HG02943 (cell line): Measurements from ENCODE around the gene SARNP.
"Not testable (repeated sequence)": the region's sequence is repeated elsewhere in the genome, so short reads cannot be mapped to it uniquely, and the experiment has no call there.

Source experiments
- ATAC-seq: cut with Tn5 transposase; IDR thresholded peaks from one replicate; pipeline ENCODE4 v1.9.1; 2021; ENCODE audit warnings: mild to moderate bottlenecking, low read depth, moderate library complexity; ENCODE audit not compliant: unreplicated experiment

Gene SARNP

DNA sequence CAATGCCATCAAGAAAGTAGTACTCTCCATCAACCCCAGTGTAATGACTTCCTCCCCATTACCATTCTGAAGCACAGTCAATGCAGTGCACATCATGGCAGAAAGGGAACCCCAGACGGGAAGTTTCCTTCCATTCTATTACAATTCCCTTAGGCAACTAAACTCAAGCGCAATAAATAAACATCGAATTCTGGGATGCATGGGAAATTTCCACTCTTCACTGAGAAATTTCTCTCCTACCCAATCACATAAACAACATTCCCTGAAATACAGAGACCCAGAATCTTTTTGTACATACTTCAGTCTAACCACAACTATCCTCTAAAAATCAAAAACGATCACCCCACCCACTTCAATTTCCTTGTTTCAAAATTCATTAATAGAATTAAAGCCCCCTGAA lies 20.0 kb downstream of the SARNP start:
- no peak for ATAC-seq

DNA sequence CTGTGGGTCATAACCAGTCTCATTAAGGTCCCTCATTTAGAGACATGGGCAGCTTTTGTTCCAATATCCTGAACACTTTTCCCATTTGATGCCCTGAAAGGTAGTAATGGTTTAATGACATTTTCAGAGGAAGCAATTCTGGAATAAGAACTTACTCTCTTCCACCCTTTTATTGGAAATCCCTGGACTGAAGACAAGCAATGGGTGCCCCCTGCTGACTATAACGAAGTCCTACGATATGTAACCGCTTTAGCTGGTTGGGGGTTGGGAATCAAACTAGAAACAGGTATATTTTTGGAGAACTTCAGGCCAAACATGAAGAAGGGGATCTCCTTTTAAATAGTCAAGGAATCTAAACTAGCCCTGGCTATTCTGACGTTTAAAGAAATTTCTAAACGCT lies 20.5 kb downstream of the SARNP start:
- ATAC-seq = no peak

DNA sequence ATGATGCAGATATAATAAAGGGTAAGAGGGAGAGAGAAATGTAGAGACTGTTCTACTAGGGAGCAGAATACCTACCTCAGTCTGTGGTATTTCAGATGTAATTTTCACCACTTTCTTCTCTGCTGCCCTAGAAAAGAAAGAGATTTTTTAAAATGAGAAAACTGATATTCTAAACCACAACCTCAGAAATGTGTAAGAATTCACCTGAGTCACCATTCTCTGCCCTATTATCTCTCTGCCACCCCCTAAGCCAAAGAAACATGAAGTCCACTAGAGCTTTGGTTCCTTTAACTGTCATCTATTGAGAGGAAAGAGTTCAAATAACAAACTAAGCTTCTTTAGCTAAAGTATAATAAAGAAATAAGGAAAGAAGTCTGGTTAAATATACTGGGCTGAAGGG lies 21.6 kb downstream of the SARNP start:
- no peak for ATAC-seq

GRCh38 chr12:55789893-55790292 lies 27.6 kb downstream of the SARNP start:
- ATAC-seq = no peak

DNA sequence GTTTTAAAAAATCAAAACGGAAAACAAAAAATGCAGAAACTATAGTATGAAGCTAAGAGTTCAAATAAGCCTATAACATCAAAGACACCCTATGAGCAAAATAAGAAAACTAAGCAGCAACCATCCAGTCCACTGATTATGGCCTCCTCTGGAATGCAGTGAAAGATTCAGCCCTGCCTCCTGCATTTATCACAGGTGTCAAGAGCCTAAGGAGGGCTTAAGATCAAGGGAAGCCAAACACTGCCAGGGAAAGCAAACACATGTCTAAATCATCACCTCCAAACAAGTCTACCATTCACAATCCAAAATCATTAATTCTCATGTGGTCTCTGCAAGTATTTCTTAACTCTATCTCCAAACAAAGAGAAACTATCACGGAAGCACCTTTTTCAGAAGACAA lies 28.4 kb downstream of the SARNP start:
- ATAC-seq = no peak

- ATAC-seq = no peak
Observed at GRCh38 chr12:55788546-55788945, 29.0 kb downstream of the SARNP start.

- no peak for ATAC-seq
Observed at GRCh38 chr12:55780685-55781084, 36.8 kb downstream of the SARNP start.

- no peak for ATAC-seq
Observed at GRCh38 chr12:55777856-55778255, 39.7 kb downstream of the SARNP start.

- ATAC-seq = no peak
Observed at GRCh38 chr12:55771736-55772135, 45.8 kb downstream of the SARNP start.

DNA sequence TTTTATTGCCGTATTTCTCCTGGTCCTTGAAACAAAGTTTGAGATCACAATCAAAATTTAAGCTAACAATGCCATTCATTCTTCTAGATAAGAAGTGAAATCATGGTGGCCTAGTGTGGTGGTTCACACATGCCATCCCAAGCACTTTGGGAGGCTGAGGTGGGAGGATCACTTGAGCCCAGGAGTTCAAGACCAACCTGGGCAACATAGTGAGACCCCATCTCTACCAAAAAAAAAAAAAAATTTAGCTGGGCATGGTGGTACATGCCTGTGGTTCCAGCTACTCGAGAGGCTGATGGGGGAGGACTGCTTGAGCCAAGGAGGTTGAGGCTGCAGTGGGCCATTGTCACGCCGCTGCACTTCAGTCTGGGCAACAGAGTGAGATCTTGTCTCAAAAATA lies 50.4 kb downstream of the SARNP start:
- no peak for ATAC-seq

DNA sequence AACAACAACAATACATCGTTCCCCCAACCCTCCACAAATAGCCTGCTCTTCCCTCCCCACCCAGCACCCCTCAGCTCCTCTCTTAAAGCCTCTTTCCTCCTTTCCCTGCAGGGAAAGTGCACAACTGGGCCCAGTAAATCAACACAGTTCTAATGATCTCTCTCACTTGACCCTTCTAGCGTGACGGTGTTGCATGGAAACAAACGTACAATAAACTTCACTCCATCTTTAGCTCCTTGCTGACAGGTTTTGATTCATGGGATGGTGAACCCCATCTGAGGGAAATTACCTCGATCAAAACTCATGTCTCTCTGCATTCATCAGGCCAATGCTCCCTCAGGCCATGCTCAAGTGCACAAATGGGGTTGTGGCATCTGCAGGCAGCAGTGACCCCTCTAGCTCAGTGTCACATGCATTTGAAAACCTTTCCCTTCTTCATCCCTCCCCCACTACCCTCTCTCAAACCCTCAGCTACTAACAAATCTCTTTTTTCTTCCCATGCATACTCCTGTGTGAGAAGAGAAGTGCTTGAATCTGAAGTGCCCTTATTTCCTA lies 51.7 kb downstream of the SARNP start:
- no peak for ATAC-seq

DNA sequence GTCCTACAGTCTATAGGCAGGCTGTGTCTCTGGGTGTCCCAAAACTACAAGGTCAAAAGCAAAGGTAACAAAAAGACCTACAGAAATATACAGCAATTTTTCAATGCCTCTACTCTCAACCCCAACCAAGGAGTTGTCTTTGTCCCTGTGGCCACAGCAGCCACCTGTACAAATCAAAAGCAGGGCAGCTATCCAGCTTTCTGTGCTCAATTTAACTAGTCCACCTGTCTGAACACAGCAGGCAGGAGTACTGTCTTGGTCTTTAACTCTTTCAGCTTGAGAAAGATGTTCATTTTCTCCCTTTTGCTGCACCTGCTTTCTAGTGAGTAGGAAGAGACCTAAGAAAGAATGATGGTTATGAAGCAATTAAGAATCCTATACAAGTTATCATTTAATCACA lies 54.9 kb downstream of the SARNP start:
- ATAC-seq = no peak

GRCh38 chr12:55760663-55761062 lies 56.9 kb downstream of the SARNP start:
- ATAC-seq = no peak

DNA sequence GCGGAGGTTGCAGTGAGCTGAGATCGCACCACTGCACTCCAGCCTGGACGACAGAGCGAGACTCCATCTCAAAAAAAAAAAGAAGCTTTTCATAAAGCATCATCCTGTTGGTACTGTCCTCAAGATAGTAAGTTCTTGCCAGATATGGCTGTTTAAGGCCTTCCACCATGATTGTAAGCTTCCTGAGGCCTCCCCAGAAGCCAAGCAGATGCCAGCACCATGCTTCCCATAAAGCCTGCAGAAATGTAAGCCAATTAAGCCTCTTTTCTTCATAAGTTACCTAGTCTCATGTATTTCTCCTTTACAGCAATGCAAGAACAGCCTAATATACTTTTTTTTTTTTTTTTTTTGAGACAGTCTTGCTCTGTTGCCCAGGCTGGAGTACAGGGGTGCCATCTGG lies 58.9 kb downstream of the SARNP start:
- not testable (repeated sequence) for ATAC-seq

DNA sequence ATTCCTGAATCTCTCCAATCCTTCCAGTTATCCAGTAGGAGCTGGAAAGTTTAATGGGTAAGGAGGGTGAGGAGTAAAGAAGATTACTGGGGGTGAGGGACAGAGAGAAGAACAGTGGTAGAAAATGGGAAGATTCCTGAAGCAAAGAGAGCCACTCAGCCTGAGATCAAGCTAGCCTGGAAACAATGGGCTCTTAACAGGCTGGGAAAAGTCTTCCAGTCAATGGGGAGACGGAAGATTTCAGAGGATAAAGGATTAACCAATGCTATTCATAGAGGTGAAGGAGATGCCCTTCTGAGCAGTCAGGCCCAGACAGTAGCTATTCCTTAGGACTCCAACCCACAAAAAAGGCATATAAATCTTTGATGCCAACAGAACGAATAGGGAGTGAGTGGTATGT lies 59.8 kb downstream of the SARNP start:
- no peak for ATAC-seq

DNA sequence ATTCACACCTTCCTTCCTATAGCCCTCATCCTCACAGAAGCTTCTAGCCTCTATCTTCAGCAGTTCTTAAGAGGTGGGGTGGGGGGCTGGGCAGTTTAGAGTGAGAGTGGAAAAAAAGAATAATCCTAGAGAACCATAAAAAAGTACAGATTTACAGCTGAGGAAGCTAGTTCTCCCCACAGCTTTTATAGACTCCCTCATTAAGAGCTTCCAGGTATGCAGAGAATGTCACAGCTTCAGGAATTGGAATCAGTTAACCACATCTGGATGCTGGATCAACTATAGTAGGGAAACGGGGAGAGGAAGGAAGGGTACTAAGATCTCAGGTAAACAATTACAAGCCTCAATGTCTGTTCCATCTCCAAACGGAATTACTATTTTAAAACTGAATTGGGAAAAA lies 62.3 kb downstream of the SARNP start:
- no peak for ATAC-seq

DNA sequence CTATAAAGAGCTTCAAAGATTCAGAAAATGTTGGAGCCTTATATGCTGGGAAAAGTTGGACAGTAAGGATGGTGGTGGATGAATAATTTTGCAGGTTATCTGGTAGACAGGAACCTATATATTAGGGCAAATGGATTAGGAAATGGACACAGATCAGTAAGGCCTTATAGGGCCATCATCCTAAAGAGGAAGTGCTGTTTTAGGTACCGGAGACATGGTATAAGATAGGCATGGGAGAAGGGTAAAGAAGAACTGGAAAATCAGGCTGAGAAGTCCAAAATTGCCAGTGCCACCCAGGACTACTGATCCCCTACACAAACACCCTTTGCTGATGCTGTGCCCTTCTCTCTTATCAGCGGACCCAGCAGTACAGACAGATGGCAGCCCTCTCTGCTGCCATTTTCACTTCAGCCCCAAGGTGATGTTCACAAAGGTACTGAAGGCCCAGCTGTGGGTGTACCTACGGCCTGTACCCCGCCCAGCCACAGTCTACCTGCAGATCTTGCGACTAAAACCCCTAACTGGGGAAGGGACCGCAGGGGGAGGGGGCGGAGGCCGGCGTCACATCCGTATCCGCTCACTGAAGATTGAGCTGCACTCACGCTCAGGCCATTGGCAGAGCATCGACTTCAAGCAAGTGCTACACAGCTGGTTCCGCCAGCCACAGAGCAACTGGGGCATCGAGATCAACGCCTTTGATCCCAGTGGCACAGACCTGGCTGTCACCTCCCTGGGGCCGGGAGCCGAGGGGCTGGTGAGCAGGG lies 69.1 kb downstream of the SARNP start:
- no peak for ATAC-seq

GRCh38 chr12:55746913-55747231 lies 70.7 kb downstream of the SARNP start:
- ATAC-seq = no peak

DNA sequence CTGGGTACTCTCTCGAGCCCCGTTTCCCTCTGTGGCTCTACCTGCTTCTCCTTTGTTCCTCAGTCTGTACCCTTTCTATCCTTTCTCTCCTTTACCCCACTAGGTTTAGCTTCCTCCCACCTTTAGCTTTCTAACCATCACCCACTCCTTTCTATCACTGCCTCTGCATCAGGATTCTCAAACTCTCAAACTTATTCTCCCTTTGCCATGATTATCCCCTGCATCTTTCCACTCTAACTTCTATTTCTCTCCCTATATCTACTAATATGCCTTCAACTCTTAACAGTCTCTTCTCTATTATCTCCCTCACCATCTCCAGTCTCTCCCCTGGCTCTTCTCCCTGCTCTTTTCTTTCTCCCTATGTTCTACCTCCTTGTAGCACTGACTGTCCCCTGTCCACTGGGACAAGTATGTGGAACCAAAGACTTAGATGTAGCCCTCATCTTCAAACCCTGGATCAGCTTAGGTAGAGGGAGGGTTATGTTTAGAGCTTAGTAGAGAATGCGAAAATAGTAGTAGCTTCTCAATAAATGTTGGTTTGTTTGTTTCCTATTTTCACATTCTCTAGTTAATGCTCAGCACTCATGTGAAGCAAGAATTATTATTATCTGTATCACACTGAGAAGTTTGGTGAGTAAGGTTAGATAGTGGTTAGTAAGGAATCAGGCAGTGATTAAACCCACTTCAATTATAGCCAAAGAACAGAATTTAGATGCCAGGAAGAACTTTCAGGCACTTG lies 71.2 kb downstream of the SARNP start:
- ATAC-seq = no peak

GRCh38 chr12:55745361-55746173 lies 72.0 kb downstream of the SARNP start:
- no peak for ATAC-seq

DNA sequence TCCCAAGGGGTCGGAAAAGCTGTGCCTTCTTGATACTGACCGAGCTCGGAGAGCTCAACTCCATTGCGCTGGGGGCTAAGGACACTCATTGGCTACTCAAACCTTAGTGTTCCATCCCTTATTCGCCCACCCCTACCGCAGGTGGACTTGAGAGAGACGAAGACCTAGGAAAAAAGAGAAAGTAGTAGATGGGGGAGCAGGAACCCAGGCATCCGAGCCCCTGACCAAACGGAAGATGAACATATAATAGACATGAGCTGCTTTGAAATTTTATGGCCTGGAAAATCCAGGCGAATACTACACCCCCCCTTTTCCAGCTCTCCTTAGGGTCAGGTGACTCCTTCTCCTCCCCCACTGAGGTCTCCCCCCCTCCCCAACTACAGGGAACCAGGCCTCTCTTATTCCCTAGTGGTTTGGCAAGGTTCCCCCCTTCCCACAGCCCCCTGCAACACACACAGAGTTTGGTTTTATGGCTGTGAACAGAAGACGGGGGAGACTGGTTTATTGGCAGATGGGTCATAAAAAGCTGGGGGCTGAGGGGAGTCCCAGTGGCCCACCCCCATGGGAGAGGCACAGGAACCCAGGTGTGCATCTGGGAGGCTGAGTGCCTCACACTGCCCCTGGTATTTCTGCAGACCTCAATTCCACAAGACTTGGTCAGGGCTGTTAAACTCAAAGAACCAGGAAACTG lies 73.0 kb downstream of the SARNP start:
- no peak for ATAC-seq
